HG02970 (cell line): ENCODE results near the gene TMEM108.

Source experiments
- ATAC-seq: cut with Tn5 transposase; IDR thresholded peaks from one replicate; pipeline ENCODE4 v1.9.1; 2021; ENCODE audit warnings: mild to moderate bottlenecking, moderate library complexity, moderate number of reproducible peaks; ENCODE audit not compliant: unreplicated experiment, low FRiP score

TMEM108 gene

GRCh38 chr3:133400006-133400515 lies 361.9 kb downstream of the TMEM108 start, which contains the start of gene BFSP2:
Gene BFSP2, plus strand, starts transcription at chr3:133400056. Its CDS starts 28 bp downstream, at chr3:133400084.
- no peak for ATAC-seq

GRCh38 chr3:133401374-133402135 lies 363.4 kb downstream of the TMEM108 start:
- no peak for ATAC-seq

- ATAC-seq, result no peak
Observed at GRCh38 chr3:133404920-133405319, 366.7 kb downstream of the TMEM108 start.

GRCh38 chr3:133408366-133408765 lies 370.2 kb downstream of the TMEM108 start:
- no peak for ATAC-seq

- no peak for ATAC-seq
Observed at GRCh38 chr3:133408961-133409360, 370.8 kb downstream of the TMEM108 start.

- no peak for ATAC-seq
Observed at GRCh38 chr3:133410191-133410892, 372.2 kb downstream of the TMEM108 start.

GRCh38 chr3:133412183-133413132 lies 374.3 kb downstream of the TMEM108 start:
- ATAC-seq, result no peak

- ATAC-seq, result no peak
Observed at GRCh38 chr3:133413161-133414020, 375.2 kb downstream of the TMEM108 start.

- ATAC-seq, result no peak
Observed at GRCh38 chr3:133414021-133414392, 375.8 kb downstream of the TMEM108 start.

GRCh38 chr3:133418361-133418760 lies 380.2 kb downstream of the TMEM108 start:
- ATAC-seq, result no peak

- no peak for ATAC-seq
Observed at GRCh38 chr3:133419151-133419909, 381.1 kb downstream of the TMEM108 start.

GRCh38 chr3:133424937-133425869 lies 387.0 kb downstream of the TMEM108 start:
- ATAC-seq, result no peak

GRCh38 chr3:133425898-133426297 lies 387.7 kb downstream of the TMEM108 start:
- no peak for ATAC-seq

GRCh38 chr3:133426721-133427120 lies 388.5 kb downstream of the TMEM108 start:
- ATAC-seq, result no peak

GRCh38 chr3:133428552-133428951 lies 390.4 kb downstream of the TMEM108 start:
- no peak for ATAC-seq

GRCh38 chr3:133429063-133429462 lies 390.9 kb downstream of the TMEM108 start:
- ATAC-seq, result no peak

GRCh38 chr3:133439563-133439962 lies 401.4 kb downstream of the TMEM108 start:
- ATAC-seq, result no peak

GRCh38 chr3:133440652-133441051 lies 402.5 kb downstream of the TMEM108 start:
- ATAC-seq, result no peak
